Esophagus muscularis mucosa (tissue), 3 donors: Measurements from ENCODE around the gene ACAA2.

Experiments
- CTCF ChIP-seq, 3 experiments: fragments of 200-600 bp in 2 of 3; fragments of 450-650 bp in 1 of 3; sonication (generic) in 2 of 3; IDR thresholded peaks; one replicate each; pipeline ENCODE4 v1.5.1; 2017 to 2019; ENCODE audit warnings: antibody characterized with exemption in 3 of 3, mild to moderate bottlenecking in 2 of 3, moderate library complexity in 1 of 3
- POLR2A ChIP-seq: fragments of 450-650 bp; IDR thresholded peaks from one replicate; pipeline ENCODE4 v1.6.1; 2017; ENCODE audit warnings: antibody characterized with exemption, moderate library complexity, mild to moderate bottlenecking, low read depth

- TF ChIP-seq CTCF (IDR thresholded peaks at IDR 0.05) (no peak), POLR2A (no peak)
Observed at GRCh38 chr18:49862656-49863385, 49.5 kb upstream of the ACAA2 start.
